ENCODE data around the gene SLC22A24. TPM values are rescaled to one million over a fixed set of nuclear protein-coding genes. Genes with fewer than 3 reads are reported as not detected.

The SLC22A24 gene
- not detected in 2 replicates for polyA plus RNA-seq
- polyA minus RNA-seq: not detected in 2 replicates

- H3K9ac ChIP-seq (ENCODE audit: low read length): no peak within 1 kb of the TSS
- H2AFZ ChIP-seq (ENCODE audit: low read depth, low read length): no peak within 1 kb of the TSS
- no peaks in the 10 kb centered on the region for H3K9me3 ChIP-seq (ENCODE audit: low read length)
- H3K79me2 ChIP-seq (replicated peaks; ENCODE audit: insufficient read depth, low read length): no peaks in the 10 kb centered on the region
- H3K9me2 ChIP-seq (ENCODE audit: insufficient read depth, low read length): no peaks in the 10 kb centered on the region
- TF ChIP-seq CTCF (IDR thresholded peaks at IDR 0.05; ENCODE audit: poor library complexity, severe bottlenecking): no peak
- no peak for TF ChIP-seq REST (IDR thresholded peaks at IDR 0.05; ENCODE audit: borderline replicate concordance)
- TF ChIP-seq SMC3 (conservative IDR thresholded peaks at IDR 0.05; ENCODE audit: poor library complexity): no peak
- TF ChIP-seq TAF1 (IDR thresholded peaks at IDR 0.05; ENCODE audit: low read depth): no peak
- no peaks in the 10 kb centered on the region for H3K36me3 ChIP-seq (ENCODE audit: insufficient read depth, low read length)
- no peaks in the 10 kb centered on the region for H3F3A ChIP-seq (ENCODE audit: insufficient read depth, low read length, poor library complexity, severe bottlenecking)
- no peak within 1 kb of the TSS for H3K27ac ChIP-seq (ENCODE audit: low read length)
- H3K4me2 ChIP-seq (ENCODE audit: low read length): no peak within 1 kb of the TSS
- no peaks in the 10 kb centered on the region for H4K20me1 ChIP-seq (ENCODE audit: insufficient read depth)
- H3K27me3 ChIP-seq (ENCODE audit: insufficient read depth, low read depth, low read length): no peaks in the 10 kb centered on the region
- H3K4me3 ChIP-seq (ENCODE audit: low read length): no peak within 1 kb of the TSS
Measured at GRCh38 chr11:63144121-63144520, at the start of gene SLC22A24. TSS of gene SLC22A24 (minus strand) at chr11:63144221. CDS start at chr11:63143779, 442 bp downstream.

GRCh38 chr11:63180536-63180935 is 36.5 kb upstream of the SLC22A24 start:
- H3K4me2 ChIP-seq (ENCODE audit: low read length): no peak overlapping the region
- TF ChIP-seq EP300 (conservative IDR thresholded peaks at IDR 0.05; ENCODE audit: poor library complexity, severe bottlenecking) (peak; percentile 73), RAD21 (conservative IDR thresholded peaks at IDR 0.05) (no peak)
- no peak overlapping the region for H3K27ac ChIP-seq (ENCODE audit: low read length)
- H3K79me2 ChIP-seq (replicated peaks; ENCODE audit: insufficient read depth, low read length): no peaks in the 10 kb centered on the region
- no peaks in the 10 kb centered on the region for H3K9me2 ChIP-seq (ENCODE audit: insufficient read depth, low read length)
- H3K27me3 ChIP-seq (ENCODE audit: insufficient read depth, low read depth, low read length): no peaks in the 10 kb centered on the region
- no peaks in the 10 kb centered on the region for H3F3A ChIP-seq (ENCODE audit: insufficient read depth, low read length, poor library complexity, severe bottlenecking)
- H3K4me3 ChIP-seq (ENCODE audit: low read length): no peak overlapping the region
- no peaks in the 10 kb centered on the region for H3K36me3 ChIP-seq (ENCODE audit: insufficient read depth, low read length)
- H2AFZ ChIP-seq (ENCODE audit: low read depth, low read length): no peak overlapping the region
- H3K9ac ChIP-seq (ENCODE audit: low read length): no peak overlapping the region
- H4K20me1 ChIP-seq (ENCODE audit: insufficient read depth): no peaks in the 10 kb centered on the region
- no peaks in the 10 kb centered on the region for H3K9me3 ChIP-seq (ENCODE audit: low read length)

- no peaks in the 10 kb centered on the region for H4K20me1 ChIP-seq (ENCODE audit: insufficient read depth)
- no peak overlapping the region for H3K4me3 ChIP-seq (ENCODE audit: low read length)
- H3K36me3 ChIP-seq (ENCODE audit: insufficient read depth, low read length): no peaks in the 10 kb centered on the region
- H3K4me2 ChIP-seq (ENCODE audit: low read length): no peak overlapping the region
- no peaks in the 10 kb centered on the region for H3K9me3 ChIP-seq (ENCODE audit: low read length)
- no peaks in the 10 kb centered on the region for H3K9me2 ChIP-seq (ENCODE audit: insufficient read depth, low read length)
- no peaks in the 10 kb centered on the region for H3K27me3 ChIP-seq (ENCODE audit: insufficient read depth, low read depth, low read length)
- TF ChIP-seq RAD21 (conservative IDR thresholded peaks at IDR 0.05) (no peak), CTCF (IDR thresholded peaks at IDR 0.05; ENCODE audit: poor library complexity, severe bottlenecking) (no peak), MXI1 (conservative IDR thresholded peaks at IDR 0.05; ENCODE audit: poor library complexity, severe bottlenecking) (no peak), REST (IDR thresholded peaks at IDR 0.05; ENCODE audit: borderline replicate concordance) (no peak), TAF1 (IDR thresholded peaks at IDR 0.05; ENCODE audit: low read depth) (no peak), EZH2 (IDR thresholded peaks at IDR 0.05; ENCODE audit: borderline replicate concordance, insufficient read depth, low read length, poor library complexity, severe bottlenecking) (no peak), EP300 (conservative IDR thresholded peaks at IDR 0.05; ENCODE audit: poor library complexity, severe bottlenecking) (no peak), POLR2AphosphoS5 (IDR thresholded peaks at IDR 0.05) (no peak), SMC3 (conservative IDR thresholded peaks at IDR 0.05; ENCODE audit: poor library complexity) (no peak)
- H3K27ac ChIP-seq (ENCODE audit: low read length): no peak overlapping the region
- no peak overlapping the region for H3K9ac ChIP-seq (ENCODE audit: low read length)
- H3F3A ChIP-seq (ENCODE audit: insufficient read depth, low read length, poor library complexity, severe bottlenecking): no peaks in the 10 kb centered on the region
- H3K79me2 ChIP-seq (replicated peaks; ENCODE audit: insufficient read depth, low read length): no peaks in the 10 kb centered on the region
- no peak overlapping the region for H2AFZ ChIP-seq (ENCODE audit: low read depth, low read length)
Measured at GRCh38 chr11:63179432-63180041, 35.5 kb upstream of the SLC22A24 start.
